MCF 10A (cell line): Measurements from ENCODE around the gene TULP4. TPM values are rescaled to one million over a fixed set of nuclear protein-coding genes. Genes with fewer than 3 reads are reported as not detected.

ENCODE experiments used
- BruUV-seq: library from RNA; stranded (reverse); fragments of 400-500 nt; replicated peaks from 2 replicates; lab custom pipeline; 2021; lab: Mats Ljungman, UMichigan
- CTCF ChIA-PET: fragments of 300-600 bp; sonication (Branson Sonifier 250); formaldehyde crosslinking; extraction: SDS; loops from one replicate; lab custom pipeline; 2021; ENCODE audit warnings: antibody characterized with exemption, inconsistent platforms; lab: Yijun Ruan, JAX
- POLR2A ChIA-PET: fragments of 300-600, 350-650 bp; sonication (Branson Sonifier 250); formaldehyde crosslinking; extraction: SDS; loops from one replicate; lab custom pipeline; 2020; ENCODE audit warnings: antibody characterized with exemption, inconsistent platforms; lab: Yijun Ruan, JAX
- DNase-seq: peaks from one replicate; pipeline ENCODE4 v3.0.0-alpha.2; 2018; ENCODE audit not compliant: unreplicated experiment
- H3K27ac Mint-ChIP-seq: one replicate; pipeline ENCODE4 v1.8.0; 2022; ENCODE audit warnings: mild to moderate bottlenecking, low read depth, mixed read lengths; ENCODE audit not compliant: unreplicated experiment
- H3K27me3 Mint-ChIP-seq: one replicate; pipeline ENCODE4 v1.8.0; 2022; ENCODE audit warnings: mixed read lengths; ENCODE audit not compliant: insufficient read depth, unreplicated experiment
- H3K36me3 Mint-ChIP-seq: one replicate; pipeline ENCODE4 v1.8.0; 2022; ENCODE audit warnings: mild to moderate bottlenecking, moderate library complexity, mixed read lengths; ENCODE audit not compliant: insufficient read depth, unreplicated experiment
- H3K4me1 Mint-ChIP-seq: one replicate; pipeline ENCODE4 v1.8.0; 2022; ENCODE audit warnings: mixed read lengths; ENCODE audit not compliant: insufficient read depth, unreplicated experiment
- H3K4me3 Mint-ChIP-seq: one replicate; pipeline ENCODE4 v1.8.0; 2022; ENCODE audit warnings: mild to moderate bottlenecking, moderate library complexity, mixed read lengths; ENCODE audit not compliant: unreplicated experiment
- H3K9me3 Mint-ChIP-seq: one replicate; pipeline ENCODE4 v1.8.0; 2022; ENCODE audit warnings: mixed read lengths; ENCODE audit not compliant: unreplicated experiment
- CTCF ChIP-seq: fragments of 200-600 bp; IDR thresholded peaks from one replicate; pipeline ENCODE4 v1.8.0; 2022; ENCODE audit warnings: antibody characterized with exemption, mild to moderate bottlenecking; ENCODE audit not compliant: unreplicated experiment
- intact Hi-C: fragments of 100-400 bp; cut with micrococcal nuclease; formaldehyde crosslinking; loops from 2 replicates; pipeline ENCODE4 v1.14.1; 2022
- total RNA-seq: library from RNA; stranded (reverse); gene quantifications from 2 replicates; pipeline ENCODE4 v1.2.3, GENCODE V29; 2022

TULP4 gene
- total RNA-seq, 1 experiment from 2014 or later: 64.2 TPM

GRCh38 chr6:158266131-158266530 lies 46.1 kb upstream of the TULP4 start:
- Mint-ChIP-seq H3K4me1 (no peaks in the 10 kb centered on the region), H3K27ac (no peak overlapping the region), H3K9me3 (no peaks in the 10 kb centered on the region), H3K4me3 (no peak overlapping the region), H3K27me3 (no peaks in the 10 kb centered on the region), H3K36me3 (peaks cover 5% of the 10 kb centered on the region)
- no TSS peak for BruUV-seq
- DNase-seq: peak; percentile 36
- ChIA-PET POLR2A (interaction anchor here (0.6 kb wide), 1 partner anchor 115 kb away, joined by 3 read pairs; no protein-coding TSS in a partner anchor), CTCF (interaction anchor here (1.2 to 1.3 kb wide), 2 partner anchors 14 to 45 kb away, joined by 3 to 7 read pairs; no protein-coding TSS in a partner anchor)
- TF ChIP-seq CTCF: no peak
- intact Hi-C loops: no loop called here

- intact Hi-C loops: no loop called here
- no peak for DNase-seq
- H3K36me3 Mint-ChIP-seq: peaks cover 12% of the 10 kb centered on the region
Observed at GRCh38 chr6:158268361-158269147, 43.7 kb upstream of the TULP4 start.

GRCh38 chr6:158269657-158270056 lies 42.6 kb upstream of the TULP4 start:
- no TSS peak for BruUV-seq
- TF ChIP-seq CTCF: no peak
- H3K9me3 Mint-ChIP-seq: no peaks in the 10 kb centered on the region
- peaks cover 12% of the 10 kb centered on the region for H3K36me3 Mint-ChIP-seq
- POLR2A ChIA-PET: interaction anchor here (2.2 kb wide), 1 partner anchor 10 kb away, joined by 5 read pairs; no protein-coding TSS in a partner anchor
- H3K4me3 Mint-ChIP-seq: no peak overlapping the region
- intact Hi-C loops: no loop called here
- DNase-seq: no peak
- CTCF ChIA-PET: no interaction called here
- no peaks in the 10 kb centered on the region for H3K4me1 Mint-ChIP-seq
- no peak overlapping the region for H3K27ac Mint-ChIP-seq
- no peaks in the 10 kb centered on the region for H3K27me3 Mint-ChIP-seq

More at GRCh38 chr6:158268361-158269147, 43.7 kb upstream of the TULP4 start:
- Mint-ChIP-seq H3K4me3 (no peak overlapping the region), H3K27ac (no peak overlapping the region), H3K27me3 (no peaks in the 10 kb centered on the region), H3K9me3 (no peaks in the 10 kb centered on the region), H3K4me1 (no peaks in the 10 kb centered on the region)
- ChIA-PET POLR2A (interaction anchor here (0.7 to 2.2 kb wide), 2 partner anchors 9 to 270 kb away, joined by 3 to 5 read pairs; no protein-coding TSS in a partner anchor), CTCF (no interaction called here)
- TF ChIP-seq CTCF: no peak
- no TSS peak for BruUV-seq

- Mint-ChIP-seq H3K27ac (no peak overlapping the region), H3K4me3 (no peak overlapping the region), H3K27me3 (no peaks in the 10 kb centered on the region), H3K9me3 (no peaks in the 10 kb centered on the region), H3K36me3 (peaks cover 12% of the 10 kb centered on the region), H3K4me1 (no peaks in the 10 kb centered on the region)
- ChIA-PET CTCF (no interaction called here), POLR2A (interaction anchor here (0.6 to 2.2 kb wide), 3 partner anchors 11 to 27 kb away, joined by 4 to 5 read pairs (median 4); no protein-coding TSS in a partner anchor)
- no peak for TF ChIP-seq CTCF
- BruUV-seq: no TSS peak
- no peak for DNase-seq
- intact Hi-C loops: no loop called here
Observed at GRCh38 chr6:158270389-158271127, 41.7 kb upstream of the TULP4 start.
